Dendritic cell treated with granulocyte-macrophage colony-stimulating factor and Interleukin-4, amounts not matched to agents 40 ng/mL and 50 ng/mL, for 4 days (primary cell): ENCODE measurements around the gene IGF2R.
"Not testable (repeated sequence)": the region's sequence is repeated elsewhere in the genome, so short reads cannot be mapped to it uniquely, and the experiment has no call there.

Experiments
- H3K27ac Mint-ChIP-seq: one replicate; pipeline ENCODE4 v1.8.0; 2022; ENCODE audit warnings: mild to moderate bottlenecking, mixed read lengths
- H3K27me3 Mint-ChIP-seq: one replicate; pipeline ENCODE4 v1.8.0; 2022; ENCODE audit warnings: mild to moderate bottlenecking, mixed read lengths
- H3K36me3 Mint-ChIP-seq: one replicate; pipeline ENCODE4 v1.8.0; 2022; ENCODE audit warnings: low read depth, mixed read lengths
- H3K4me1 Mint-ChIP-seq: one replicate; pipeline ENCODE4 v1.8.0; 2022; ENCODE audit warnings: low read depth, mixed read lengths
- H3K4me3 Mint-ChIP-seq: one replicate; pipeline ENCODE4 v1.8.0; 2022; ENCODE audit warnings: mild to moderate bottlenecking, moderate library complexity, mixed read lengths
- H3K9me3 Mint-ChIP-seq: one replicate; pipeline ENCODE4 v1.8.0; 2022; ENCODE audit warnings: mixed read lengths
- intact Hi-C: fragments of 100-400 bp; cut with micrococcal nuclease; formaldehyde crosslinking; loops from one replicate; pipeline ENCODE4 v1.15.0; 2022

IGF2R gene

GRCh38 chr6:159961528-159961927, 7.4 kb upstream of the IGF2R start:
- no peak overlapping the region for H3K4me3 Mint-ChIP-seq
- no peaks in the 10 kb centered on the region for H3K9me3 Mint-ChIP-seq
- no peaks in the 10 kb centered on the region for H3K27me3 Mint-ChIP-seq
- H3K27ac Mint-ChIP-seq = peak overlapping the region; percentile 92
- H3K4me1 Mint-ChIP-seq = peaks cover 60% of the 10 kb centered on the region
- intact Hi-C loops = no loop called here
- no peaks in the 10 kb centered on the region for H3K36me3 Mint-ChIP-seq

- H3K27me3 Mint-ChIP-seq = no peaks in the 10 kb centered on the region
- H3K9me3 Mint-ChIP-seq = no peaks in the 10 kb centered on the region
- peaks cover 69% of the 10 kb centered on the region for H3K4me1 Mint-ChIP-seq
- no peak overlapping the region for H3K4me3 Mint-ChIP-seq
- H3K36me3 Mint-ChIP-seq = no peaks in the 10 kb centered on the region
- intact Hi-C loops = no loop called here
- H3K27ac Mint-ChIP-seq = no peak overlapping the region
These were observed 5.8 kb upstream of the IGF2R start for GRCh38 chr6:159963111-159963510.

GRCh38 chr6:159964046-159964445, 4.8 kb upstream of the IGF2R start:
- H3K4me3 Mint-ChIP-seq = no peak overlapping the region
- peaks cover 61% of the 10 kb centered on the region for H3K4me1 Mint-ChIP-seq
- intact Hi-C loops = no loop called here
- H3K27ac Mint-ChIP-seq = no peak overlapping the region
- H3K27me3 Mint-ChIP-seq = no peaks in the 10 kb centered on the region
- no peaks in the 10 kb centered on the region for H3K36me3 Mint-ChIP-seq
- no peaks in the 10 kb centered on the region for H3K9me3 Mint-ChIP-seq

- Mint-ChIP-seq H3K4me3 (no peak overlapping the region), H3K27me3 (no peaks in the 10 kb centered on the region), H3K27ac (no peak overlapping the region), H3K4me1 (peaks cover 51% of the 10 kb centered on the region), H3K9me3 (no peaks in the 10 kb centered on the region), H3K36me3 (peaks cover 11% of the 10 kb centered on the region)
- intact Hi-C loops = loop anchor here (5.0 kb wide), 1 partner anchor 274 kb away; the partner anchor contains the start of gene SOD2
These were observed 2.5 kb upstream of the IGF2R start for GRCh38 chr6:159966339-159966738.

GRCh38 chr6:159966981-159967380, 1.9 kb upstream of the IGF2R start:
- Mint-ChIP-seq H3K9me3 (no peaks in the 10 kb centered on the region), H3K4me3 (no peak overlapping the region), H3K36me3 (peaks cover 15% of the 10 kb centered on the region), H3K27me3 (no peaks in the 10 kb centered on the region), H3K27ac (no peak overlapping the region), H3K4me1 (peaks cover 49% of the 10 kb centered on the region)
- intact Hi-C loops = loop anchor here (5.0 kb wide), 1 partner anchor 275 kb away; the partner anchor contains the start of gene SOD2

- H3K4me3 Mint-ChIP-seq, H3K27me3 Mint-ChIP-seq, H3K9me3 Mint-ChIP-seq, H3K27ac Mint-ChIP-seq: not testable (repeated sequence)
- peaks cover 49% of the 10 kb centered on the region for H3K4me1 Mint-ChIP-seq
- intact Hi-C loops = loop anchor here (2.0 to 5.0 kb wide), 2 partner anchors 15 to 275 kb away; partner anchors contain the start of gene SOD2
- H3K36me3 Mint-ChIP-seq = peaks cover 15% of the 10 kb centered on the region
These were observed 1.3 kb upstream of the IGF2R start for GRCh38 chr6:159967621-159968020.

- H3K36me3 Mint-ChIP-seq = peaks cover 15% of the 10 kb centered on the region
- H3K4me3 Mint-ChIP-seq = peak overlapping the region; percentile 83
- no peaks in the 10 kb centered on the region for H3K27me3 Mint-ChIP-seq
- peak overlapping the region; percentile 83 for H3K27ac Mint-ChIP-seq
- intact Hi-C loops = loop anchor here (2.0 to 5.0 kb wide), 2 partner anchors 13 to 277 kb away; partner anchors contain the start of gene SOD2
- H3K4me1 Mint-ChIP-seq = peaks cover 58% of the 10 kb centered on the region
- no peaks in the 10 kb centered on the region for H3K9me3 Mint-ChIP-seq
These were observed 476 bp downstream of the IGF2R start for GRCh38 chr6:159969204-159969912.

- Mint-ChIP-seq H3K4me3 (peak overlapping the region; percentile 83), H3K27me3 (no peaks in the 10 kb centered on the region)
These were observed 1.0 kb downstream of the IGF2R start for GRCh38 chr6:159969921-159970320.

GRCh38 chr6:159970659-159971063, 1.8 kb downstream of the IGF2R start:
- H3K27ac Mint-ChIP-seq = peak overlapping the region; percentile 83
- no peaks in the 10 kb centered on the region for H3K9me3 Mint-ChIP-seq
- peak overlapping the region; percentile 83 for H3K4me3 Mint-ChIP-seq
- no peaks in the 10 kb centered on the region for H3K27me3 Mint-ChIP-seq
- peaks cover 24% of the 10 kb centered on the region for H3K36me3 Mint-ChIP-seq
- peaks cover 69% of the 10 kb centered on the region for H3K4me1 Mint-ChIP-seq
- intact Hi-C loops = no loop called here

More at GRCh38 chr6:159969921-159970320, 1.0 kb downstream of the IGF2R start:
- Mint-ChIP-seq H3K36me3 (peaks cover 18% of the 10 kb centered on the region), H3K9me3 (no peaks in the 10 kb centered on the region), H3K27ac (peak overlapping the region; percentile 83), H3K4me1 (peaks cover 64% of the 10 kb centered on the region)
- intact Hi-C loops = loop anchor here (2.0 to 5.0 kb wide), 2 partner anchors 13 to 278 kb away; partner anchors contain the start of gene SOD2

GRCh38 chr6:159971341-159972178, 2.7 kb downstream of the IGF2R start:
- Mint-ChIP-seq H3K27me3 (peaks cover 2% of the 10 kb centered on the region), H3K36me3 (peaks cover 24% of the 10 kb centered on the region), H3K4me1 (peaks cover 62% of the 10 kb centered on the region), H3K9me3 (no peaks in the 10 kb centered on the region), H3K4me3 (peak overlapping the region; percentile 40), H3K27ac (no peak overlapping the region)
- intact Hi-C loops = no loop called here

GRCh38 chr6:159972506-159973268, 3.8 kb downstream of the IGF2R start:
- no peaks in the 10 kb centered on the region for H3K9me3 Mint-ChIP-seq
- intact Hi-C loops = no loop called here
- peaks cover 31% of the 10 kb centered on the region for H3K36me3 Mint-ChIP-seq
- peaks cover 65% of the 10 kb centered on the region for H3K4me1 Mint-ChIP-seq
- no peak overlapping the region for H3K27ac Mint-ChIP-seq
- H3K27me3 Mint-ChIP-seq = peaks cover 5% of the 10 kb centered on the region
- no peak overlapping the region for H3K4me3 Mint-ChIP-seq

- no peak overlapping the region for H3K27ac Mint-ChIP-seq
These were observed 4.5 kb downstream of the IGF2R start for GRCh38 chr6:159973406-159973805.

GRCh38 chr6:159973951-159974350, 5.1 kb downstream of the IGF2R start:
- Mint-ChIP-seq H3K4me1 (peaks cover 76% of the 10 kb centered on the region), H3K27ac (peak overlapping the region; percentile 20), H3K9me3 (no peaks in the 10 kb centered on the region), H3K36me3 (peaks cover 31% of the 10 kb centered on the region), H3K4me3 (no peak overlapping the region), H3K27me3 (peaks cover 5% of the 10 kb centered on the region)
- intact Hi-C loops = no loop called here

More at GRCh38 chr6:159973406-159973805, 4.5 kb downstream of the IGF2R start:
- intact Hi-C loops = no loop called here
- Mint-ChIP-seq H3K4me3 (no peak overlapping the region), H3K27me3 (peaks cover 5% of the 10 kb centered on the region), H3K36me3 (peaks cover 31% of the 10 kb centered on the region), H3K4me1 (peaks cover 70% of the 10 kb centered on the region), H3K9me3 (no peaks in the 10 kb centered on the region)
